HFF-Myc (cell line): Measurements from ENCODE around the gene ZHX3.

Experiments
- DNase-seq: peaks from one replicate; pipeline ENCODE4 v3.0.0-alpha.2; 2011; ENCODE audit warnings: low read depth; ENCODE audit errors: extremely low read depth
- H3K4me3 ChIP-seq: replicated peaks from 2 replicates; pipeline ENCODE4 v1.5.1; 2011; ENCODE audit warnings: low read depth, mild to moderate bottlenecking, control low read depth, low read length
- CTCF ChIP-seq: IDR thresholded peaks from 2 replicates; pipeline ENCODE4 v1.5.1; 2012; ENCODE audit warnings: mild to moderate bottlenecking, low read depth, low read length, control low read depth; ENCODE audit errors: missing control alignments

Gene ZHX3

GRCh38 chr20:41261790-41262717 is 55.5 kb downstream of the ZHX3 start:
- DNase-seq, result no peak
- H3K4me3 ChIP-seq, result no peak overlapping the region
- TF ChIP-seq CTCF, result no peak

- no peak for TF ChIP-seq CTCF
- no peak overlapping the region for H3K4me3 ChIP-seq
- no peak for DNase-seq
Observed at GRCh38 chr20:41261260-41261659, 56.3 kb downstream of the ZHX3 start.

GRCh38 chr20:41260734-41261220 is 56.8 kb downstream of the ZHX3 start:
- no peak for DNase-seq
- no peak for TF ChIP-seq CTCF
- no peak overlapping the region for H3K4me3 ChIP-seq

- DNase-seq, result no peak
- TF ChIP-seq CTCF, result no peak
- no peak overlapping the region for H3K4me3 ChIP-seq
Observed at GRCh38 chr20:41259309-41259708, 58.2 kb downstream of the ZHX3 start.

GRCh38 chr20:41258474-41258873 is 59.1 kb downstream of the ZHX3 start:
- no peak for DNase-seq
- TF ChIP-seq CTCF, result no peak
- H3K4me3 ChIP-seq, result no peak overlapping the region

- DNase-seq, result no peak
- TF ChIP-seq CTCF, result no peak
- H3K4me3 ChIP-seq, result no peak overlapping the region
Observed at GRCh38 chr20:41256516-41256915, 61.0 kb downstream of the ZHX3 start.
